SK-N-MC (cell line): ENCODE measurements around the gene STRN4.

Source experiments
- EZH2 ChIP-seq: fragments of 200-600 bp; sonication (generic); IDR thresholded peaks from one replicate; pipeline ENCODE4 v1.6.1; 2017; ENCODE audit warnings: antibody characterized with exemption
- FOXP2 ChIP-seq: optimal IDR thresholded peaks from 2 replicates; pipeline ENCODE3; 2011; ENCODE audit warnings: mild to moderate bottlenecking, moderate library complexity; ENCODE audit not compliant: insufficient read depth; ENCODE audit errors: extremely low read length, control extremely low read depth
- POLR2AphosphoS5 ChIP-seq: IDR thresholded peaks from 2 replicates; pipeline ENCODE4 v1.6.1; 2012; ENCODE audit warnings: mild to moderate bottlenecking, low read depth, low read length, borderline replicate concordance

- no peak for TF ChIP-seq EZH2
- TF ChIP-seq POLR2AphosphoS5, result no peak
- no peak for TF ChIP-seq FOXP2
Measured at GRCh38 chr19:46791944-46792343, 45.7 kb upstream of the STRN4 start.
